ENCODE results near the gene GREB1L. TPM values are rescaled to one million over a fixed set of nuclear protein-coding genes. Genes with fewer than 3 reads are reported as not detected.

Gene GREB1L
- polyA plus RNA-seq, 2 of the 4 experiments (the other 2 are of a cell fraction) = 1.4 to 2.8 TPM

DNA sequence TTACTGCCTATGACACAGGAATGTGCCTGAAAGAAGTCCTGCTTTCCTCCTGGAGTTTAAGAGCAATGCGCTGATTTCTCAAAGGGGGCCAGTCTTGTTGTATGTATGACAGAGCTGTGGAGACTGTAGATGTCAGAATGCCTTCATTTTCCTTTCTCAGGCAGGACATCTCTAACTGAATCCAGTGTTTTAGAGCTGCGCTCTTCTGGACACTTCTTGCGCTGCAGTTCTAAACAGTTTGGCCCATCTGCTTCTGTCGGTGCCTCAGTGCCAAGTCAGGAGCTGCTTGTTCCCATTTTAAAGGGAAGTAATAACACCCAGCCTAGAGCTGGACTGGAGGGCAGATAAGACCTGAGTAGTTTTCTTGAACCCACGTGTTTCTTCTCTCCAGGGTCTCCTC, 267.0 kb downstream of the GREB1L start (continued):
- TF ChIP-seq ESRRA (IDR thresholded peaks at IDR 0.05; ENCODE audit: borderline replicate concordance, low read length) = no peak
- TF ChIP-seq RAD21 (conservative IDR thresholded peaks at IDR 0.05 in 1 of 2, IDR thresholded peaks at IDR 0.05 in 1 of 2) = no peak

DNA sequence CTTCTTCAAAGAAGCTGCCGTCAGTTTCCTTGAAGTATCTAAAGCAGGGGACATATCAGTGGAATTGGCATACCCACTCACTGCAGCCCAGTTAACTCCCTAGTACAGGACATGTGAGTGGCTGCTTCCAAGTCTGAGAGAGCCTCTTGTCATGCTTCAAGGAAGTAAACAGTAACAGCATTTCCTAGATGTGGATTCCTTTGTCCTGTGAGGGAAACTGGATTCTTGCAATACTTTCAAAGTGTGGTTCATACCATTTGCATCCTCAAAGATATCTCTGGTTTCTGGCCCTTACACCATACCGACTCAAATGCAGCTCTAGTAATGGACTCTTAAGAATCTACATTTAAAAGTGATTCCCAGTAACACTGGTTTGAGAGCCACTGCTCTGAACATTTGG, 271.3 kb downstream of the GREB1L start:
- H3K27ac ChIP-seq = no peak overlapping the region
- 91% methylated on average over 2 of the region's 2 CpGs for WGBS (ENCODE audit: missing lambda C conversion rate)
- no peak overlapping the region for H3K4me3 ChIP-seq
- H3K4me1 ChIP-seq = no peaks in the 10 kb centered on the region
- H3K9me3 ChIP-seq = no peaks in the 10 kb centered on the region
- CTCF ChIA-PET = interaction anchor here (0.5 to 1.2 kb wide), 4 partner anchors 15 to 249 kb away, joined by 3 to 4 read pairs (median 3); no protein-coding TSS in a partner anchor
- POLR2A ChIA-PET = no interaction called here
- TF ChIP-seq JUN (IDR thresholded peaks at IDR 0.05) (no peak), MYC (IDR thresholded peaks at IDR 0.05; ENCODE audit: borderline replicate concordance, low read length) (no peak), RFX5 (IDR thresholded peaks at IDR 0.05) (no peak), EHMT2 (IDR thresholded peaks at IDR 0.05; ENCODE audit: low read depth) (no peak), MAFK (IDR thresholded peaks at IDR 0.05; ENCODE audit: partially characterized antibody) (no peak), FOSB (CRISPR knock-in tag; IDR thresholded peaks at IDR 0.05) (no peak), ZSCAN20 (CRISPR knock-in tag; IDR thresholded peaks at IDR 0.05) (no peak), NFE2L2 (conservative IDR thresholded peaks at IDR 0.05; ENCODE audit: low read length) (no peak), NR3C1 (IDR thresholded peaks at IDR 0.05) (no peak)
- TF ChIP-seq, protein P1, sequence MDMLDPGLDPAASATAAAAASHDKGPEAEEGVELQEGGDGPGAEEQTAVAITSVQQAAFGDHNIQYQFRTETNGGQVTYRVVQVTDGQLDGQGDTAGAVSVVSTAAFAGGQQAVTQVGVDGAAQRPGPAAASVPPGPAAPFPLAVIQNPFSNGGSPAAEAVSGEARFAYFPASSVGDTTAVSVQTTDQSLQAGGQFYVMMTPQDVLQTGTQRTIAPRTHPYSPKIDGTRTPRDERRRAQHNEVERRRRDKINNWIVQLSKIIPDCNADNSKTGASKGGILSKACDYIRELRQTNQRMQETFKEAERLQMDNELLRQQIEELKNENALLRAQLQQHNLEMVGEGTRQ (IDR thresholded peaks at IDR 0.05) = no peak
- TF ChIP-seq, protein P2, sequence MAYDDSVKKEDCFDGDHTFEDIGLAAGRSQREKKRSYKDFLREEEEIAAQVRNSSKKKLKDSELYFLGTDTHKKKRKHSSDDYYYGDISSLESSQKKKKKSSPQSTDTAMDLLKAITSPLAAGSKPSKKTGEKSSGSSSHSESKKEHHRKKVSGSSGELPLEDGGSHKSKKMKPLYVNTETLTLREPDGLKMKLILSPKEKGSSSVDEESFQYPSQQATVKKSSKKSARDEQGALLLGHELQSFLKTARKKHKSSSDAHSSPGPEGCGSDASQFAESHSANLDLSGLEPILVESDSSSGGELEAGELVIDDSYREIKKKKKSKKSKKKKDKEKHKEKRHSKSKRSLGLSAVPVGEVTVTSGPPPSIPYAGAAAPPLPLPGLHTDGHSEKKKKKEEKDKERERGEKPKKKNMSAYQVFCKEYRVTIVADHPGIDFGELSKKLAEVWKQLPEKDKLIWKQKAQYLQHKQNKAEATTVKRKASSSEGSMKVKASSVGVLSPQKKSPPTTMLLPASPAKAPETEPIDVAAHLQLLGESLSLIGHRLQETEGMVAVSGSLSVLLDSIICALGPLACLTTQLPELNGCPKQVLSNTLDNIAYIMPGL (CRISPR knock-in tag; IDR thresholded peaks at IDR 0.05; ENCODE audit: borderline replicate concordance) = no peak
- TF ChIP-seq, protein P3, sequence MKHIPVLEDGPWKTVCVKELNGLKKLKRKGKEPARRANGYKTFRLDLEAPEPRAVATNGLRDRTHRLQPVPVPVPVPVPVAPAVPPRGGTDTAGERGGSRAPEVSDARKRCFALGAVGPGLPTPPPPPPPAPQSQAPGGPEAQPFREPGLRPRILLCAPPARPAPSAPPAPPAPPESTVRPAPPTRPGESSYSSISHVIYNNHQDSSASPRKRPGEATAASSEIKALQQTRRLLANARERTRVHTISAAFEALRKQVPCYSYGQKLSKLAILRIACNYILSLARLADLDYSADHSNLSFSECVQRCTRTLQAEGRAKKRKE (CRISPR knock-in tag; IDR thresholded peaks at IDR 0.05; ENCODE audit: low read depth) = no peak
- TF ChIP-seq, protein P4, sequence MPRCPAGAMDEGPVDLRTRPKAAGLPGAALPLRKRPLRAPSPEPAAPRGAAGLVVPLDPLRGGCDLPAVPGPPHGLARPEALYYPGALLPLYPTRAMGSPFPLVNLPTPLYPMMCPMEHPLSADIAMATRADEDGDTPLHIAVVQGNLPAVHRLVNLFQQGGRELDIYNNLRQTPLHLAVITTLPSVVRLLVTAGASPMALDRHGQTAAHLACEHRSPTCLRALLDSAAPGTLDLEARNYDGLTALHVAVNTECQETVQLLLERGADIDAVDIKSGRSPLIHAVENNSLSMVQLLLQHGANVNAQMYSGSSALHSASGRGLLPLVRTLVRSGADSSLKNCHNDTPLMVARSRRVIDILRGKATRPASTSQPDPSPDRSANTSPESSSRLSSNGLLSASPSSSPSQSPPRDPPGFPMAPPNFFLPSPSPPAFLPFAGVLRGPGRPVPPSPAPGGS (IDR thresholded peaks at IDR 0.05) = no peak
- TF ChIP-seq, protein P5, sequence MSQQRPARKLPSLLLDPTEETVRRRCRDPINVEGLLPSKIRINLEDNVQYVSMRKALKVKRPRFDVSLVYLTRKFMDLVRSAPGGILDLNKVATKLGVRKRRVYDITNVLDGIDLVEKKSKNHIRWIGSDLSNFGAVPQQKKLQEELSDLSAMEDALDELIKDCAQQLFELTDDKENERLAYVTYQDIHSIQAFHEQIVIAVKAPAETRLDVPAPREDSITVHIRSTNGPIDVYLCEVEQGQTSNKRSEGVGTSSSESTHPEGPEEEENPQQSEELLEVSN (IDR thresholded peaks at IDR 0.05; ENCODE audit: borderline replicate concordance, low read depth) = no peak
- no peak for FAIRE-seq
- no peak for DNase-seq (ENCODE audit: low read depth in 1 of 2, low spot score in 1 of 2)
- ATAC-seq = no peak
- no peak overlapping the region for H3K4me2 ChIP-seq

DNA sequence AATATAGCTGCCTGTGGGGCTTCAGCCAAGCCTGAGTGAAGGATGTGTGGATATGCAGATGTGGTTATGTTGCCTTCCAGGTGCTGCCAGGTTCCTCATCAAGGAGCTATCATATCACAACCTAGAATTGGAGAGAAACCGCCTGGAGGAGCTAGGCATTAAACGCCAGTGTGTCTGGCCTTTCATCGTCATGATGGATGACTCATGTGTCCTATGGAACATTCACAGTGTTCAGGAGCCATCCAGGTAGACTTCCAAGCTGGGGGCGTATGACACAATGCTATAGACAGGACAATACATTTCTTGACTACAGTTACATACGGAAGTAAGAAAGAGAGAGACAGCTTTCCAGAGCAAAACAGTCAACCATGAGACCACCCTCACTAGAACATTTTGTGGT, 271.7 kb downstream of the GREB1L start:
- DNase-seq (ENCODE audit: low read depth in 1 of 2, low spot score in 1 of 2) (no peak), FAIRE-seq (no peak), ATAC-seq (no peak)
- H3K4me2 ChIP-seq = no peak overlapping the region
- H3K27ac ChIP-seq = no peak overlapping the region
- no peaks in the 10 kb centered on the region for H3K4me1 ChIP-seq
- no peak for TF ChIP-seq HOXB5 (CRISPR knock-in tag; IDR thresholded peaks at IDR 0.05)
- TF ChIP-seq, protein P3 (CRISPR knock-in tag; IDR thresholded peaks at IDR 0.05; ENCODE audit: low read depth) = no peak
- no peak for TF ChIP-seq KDM1A (IDR thresholded peaks at IDR 0.05; ENCODE audit: low read depth)
- no peak for TF ChIP-seq FOSB (CRISPR knock-in tag; IDR thresholded peaks at IDR 0.05)
- no peak for TF ChIP-seq JUNB (IDR thresholded peaks at IDR 0.05)
- TF ChIP-seq FOSL2 (IDR thresholded peaks at IDR 0.05) = no peak
- no peak for TF ChIP-seq FOSL2 (CRISPR knock-in tag; IDR thresholded peaks at IDR 0.05)
- no peak for TF ChIP-seq NPAS2 (CRISPR knock-in tag; IDR thresholded peaks at IDR 0.05; ENCODE audit: borderline replicate concordance)
- TF ChIP-seq EP300 (IDR thresholded peaks at IDR 0.05) = no peak
- no peak for TF ChIP-seq TP53 (CRISPR knock-in tag; IDR thresholded peaks at IDR 0.05)
- TF ChIP-seq RNF2 (IDR thresholded peaks at IDR 0.05; ENCODE audit: borderline replicate concordance, low read depth) = no peak
- TF ChIP-seq RFX5 (IDR thresholded peaks at IDR 0.05) = no peak
- TF ChIP-seq, protein P6, sequence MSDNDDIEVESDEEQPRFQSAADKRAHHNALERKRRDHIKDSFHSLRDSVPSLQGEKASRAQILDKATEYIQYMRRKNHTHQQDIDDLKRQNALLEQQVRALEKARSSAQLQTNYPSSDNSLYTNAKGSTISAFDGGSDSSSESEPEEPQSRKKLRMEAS (IDR thresholded peaks at IDR 0.05) = no peak
- no peak for TF ChIP-seq RCOR1 (IDR thresholded peaks at IDR 0.05; ENCODE audit: low read depth, low read length)
- TF ChIP-seq ZC3H11A (IDR thresholded peaks at IDR 0.05) = no peak
- no peak for TF ChIP-seq ESRRA (IDR thresholded peaks at IDR 0.05; ENCODE audit: borderline replicate concordance, low read length)
- no peak for TF ChIP-seq HEYL (CRISPR knock-in tag; IDR thresholded peaks at IDR 0.05)
- POLR2A ChIA-PET = interaction anchor here (0.7 kb wide), 1 partner anchor 9 kb away, joined by 3 read pairs; no protein-coding TSS in a partner anchor
- CTCF ChIA-PET = interaction anchor here (0.5 to 1.2 kb wide), 4 partner anchors 69 to 349 kb away, joined by 3 to 4 read pairs (median 3); no protein-coding TSS in a partner anchor
- 80% methylated on average over 5 of the region's 5 CpGs for WGBS (ENCODE audit: missing lambda C conversion rate)
- no peaks in the 10 kb centered on the region for H3K9me3 ChIP-seq
- H3K4me3 ChIP-seq = no peak overlapping the region

Data from A549 (cell line).